ENCODE data around the gene POMP. TPM values are rescaled to one million over a fixed set of nuclear protein-coding genes. Genes with fewer than 3 reads are reported as not detected.

The POMP gene
- total and polyA plus RNA-seq, 2 donors: 108 to 109 TPM

DNA sequence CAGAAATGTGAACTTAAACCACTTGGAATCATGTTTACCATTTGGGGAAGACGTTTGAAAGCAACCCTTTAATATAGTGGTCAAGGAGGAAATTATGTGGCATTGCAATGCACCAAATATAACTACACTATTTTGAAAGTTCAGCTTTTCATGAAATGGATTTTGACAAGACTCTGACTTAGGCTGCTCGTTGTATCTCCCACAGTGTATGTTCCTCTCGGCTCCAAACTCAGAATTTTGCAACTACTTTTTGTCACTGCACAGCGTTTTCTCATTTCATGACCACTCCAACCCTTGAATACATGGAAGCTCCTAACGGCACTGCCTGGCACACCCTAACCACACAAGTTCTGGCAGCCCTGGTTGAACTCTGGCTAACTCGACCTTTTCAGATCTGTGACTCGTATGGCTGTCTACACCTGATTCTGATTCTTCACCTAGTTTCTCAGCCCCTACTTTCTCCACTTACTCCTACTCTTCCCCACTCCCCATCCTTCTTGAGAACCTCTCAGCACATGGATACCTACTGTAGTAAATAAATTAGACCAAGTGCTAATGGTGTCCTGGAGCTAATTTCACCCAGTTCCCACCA, 7.0 kb upstream of the POMP start:
- Histone ChIP-seq H3K4me1 (ENCODE audit: control insufficient read depth in 2 of 2, insufficient read depth in 2 of 2, low read length in 2 of 2) (no peaks in the 10 kb centered on the region), H3K27me3 (ENCODE audit: control insufficient read depth in 2 of 2, insufficient read depth in 1 of 2, low read length in 1 of 2) (no peaks in the 10 kb centered on the region), H3K27ac (ENCODE audit: low read depth in 1 of 2, low read length in 1 of 2) (no peak overlapping the region), H3K4me3 (ENCODE audit: low read length in 2 of 2) (no peak overlapping the region), H3K9me3 (ENCODE audit: control insufficient read depth in 2 of 2, insufficient read depth in 1 of 2, low read length in 1 of 2) (no peaks in the 10 kb centered on the region), H3K36me3 (ENCODE audit: control insufficient read depth in 2 of 2, insufficient read depth in 2 of 2, low read length in 1 of 2) (no peaks in the 10 kb centered on the region)
- WGBS: 82% methylated on average over 7 of the region's 7 CpGs
- DNase-seq (ENCODE audit: low read depth in 6 of 9, low spot score in 9 of 9): no peak

DNA sequence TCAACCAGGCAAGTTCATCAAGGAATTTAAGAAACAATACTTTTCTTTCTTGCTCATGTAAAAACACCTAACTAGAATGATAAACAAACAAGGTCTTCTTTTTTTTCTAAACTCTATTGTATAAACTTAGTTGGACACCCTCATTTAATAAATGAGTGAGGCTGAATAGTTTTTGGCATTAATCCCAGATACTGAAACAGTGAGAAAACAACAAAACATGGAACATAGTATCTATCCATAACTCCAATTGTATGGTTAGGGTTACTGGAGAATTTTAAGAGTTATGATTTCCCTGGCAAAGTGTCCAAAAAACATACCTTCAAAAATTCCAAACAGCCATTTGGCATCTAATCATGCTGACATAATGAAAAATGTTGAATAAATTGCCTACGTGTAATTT, 5.8 kb upstream of the POMP start:
- WGBS: 88% methylated on average over 1 of the region's 1 CpG
- H3K27ac ChIP-seq (ENCODE audit: low read depth in 1 of 2, low read length in 1 of 2): no peak overlapping the region

GRCh38 chr13:28654276-28654675, 4.7 kb upstream of the POMP start:
- WGBS: 95% methylated on average over 1 of the region's 1 CpG
- Histone ChIP-seq H3K36me3 (ENCODE audit: control insufficient read depth in 2 of 2, insufficient read depth in 2 of 2, low read length in 1 of 2) (no peaks in the 10 kb centered on the region), H3K27me3 (ENCODE audit: control insufficient read depth in 2 of 2, insufficient read depth in 1 of 2, low read length in 1 of 2) (no peaks in the 10 kb centered on the region), H3K4me1 (ENCODE audit: control insufficient read depth in 2 of 2, insufficient read depth in 2 of 2, low read length in 2 of 2) (peaks cover 4 to 5% of the 10 kb centered on the region in 2 donors), H3K27ac (ENCODE audit: low read depth in 1 of 2, low read length in 1 of 2) (no peak overlapping the region), H3K4me3 (ENCODE audit: low read length in 2 of 2) (no peak overlapping the region), H3K9me3 (ENCODE audit: control insufficient read depth in 2 of 2, insufficient read depth in 1 of 2, low read length in 1 of 2) (no peaks in the 10 kb centered on the region)
- DNase-seq (ENCODE audit: low read depth in 6 of 9, low spot score in 9 of 9): no peak

More for the DNA sequence above, 5.8 kb upstream of the POMP start:
- peaks cover 4 to 5% of the 10 kb centered on the region in 2 donors for H3K4me1 ChIP-seq (ENCODE audit: control insufficient read depth in 2 of 2, insufficient read depth in 2 of 2, low read length in 2 of 2)
- no peaks in the 10 kb centered on the region for H3K27me3 ChIP-seq (ENCODE audit: control insufficient read depth in 2 of 2, insufficient read depth in 1 of 2, low read length in 1 of 2)
- H3K9me3 ChIP-seq (ENCODE audit: control insufficient read depth in 2 of 2, insufficient read depth in 1 of 2, low read length in 1 of 2): no peaks in the 10 kb centered on the region
- no peak for DNase-seq (ENCODE audit: low read depth in 6 of 9, low spot score in 9 of 9)
- H3K4me3 ChIP-seq (ENCODE audit: low read length in 2 of 2): no peak overlapping the region
- no peaks in the 10 kb centered on the region for H3K36me3 ChIP-seq (ENCODE audit: control insufficient read depth in 2 of 2, insufficient read depth in 2 of 2, low read length in 1 of 2)

DNA sequence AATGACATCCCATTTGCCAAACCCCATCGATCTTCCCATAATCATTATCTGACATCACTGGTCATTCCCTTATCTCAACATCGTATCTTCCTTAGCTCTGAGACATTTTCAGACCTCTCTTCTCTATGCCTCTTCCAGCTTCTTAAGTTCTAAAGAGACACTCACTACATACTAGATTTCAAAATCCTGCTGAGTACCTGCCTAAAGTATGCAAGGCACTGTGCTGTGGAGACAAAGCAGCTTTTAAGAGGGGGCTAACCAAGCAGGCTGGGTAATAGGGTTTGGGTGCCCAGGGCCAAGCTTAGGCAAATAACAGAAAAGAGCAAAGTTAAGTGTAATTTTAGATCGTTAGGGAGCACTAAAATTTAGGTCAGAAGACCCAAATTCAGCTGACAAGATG, 3.4 kb upstream of the POMP start:
- Histone ChIP-seq H3K36me3 (ENCODE audit: control insufficient read depth in 2 of 2, insufficient read depth in 2 of 2, low read length in 1 of 2) (no peaks in the 10 kb centered on the region), H3K27ac (ENCODE audit: low read depth in 1 of 2, low read length in 1 of 2) (no peak overlapping the region), H3K27me3 (ENCODE audit: control insufficient read depth in 2 of 2, insufficient read depth in 1 of 2, low read length in 1 of 2) (no peaks in the 10 kb centered on the region), H3K4me1 (ENCODE audit: control insufficient read depth in 2 of 2, insufficient read depth in 2 of 2, low read length in 2 of 2) (peaks cover 12% of the 10 kb centered on the region in 2 donors), H3K4me3 (ENCODE audit: low read length in 2 of 2) (no peak overlapping the region), H3K9me3 (ENCODE audit: control insufficient read depth in 2 of 2, insufficient read depth in 1 of 2, low read length in 1 of 2) (no peaks in the 10 kb centered on the region)
- 66% methylated on average over 3 of the region's 3 CpGs for WGBS
- DNase-seq (ENCODE audit: low read depth in 6 of 9, low spot score in 9 of 9): no peak

- Histone ChIP-seq H3K4me3 (ENCODE audit: low read length in 2 of 2) (peak overlapping the region; percentile 88 to 96), H3K4me1 (ENCODE audit: control insufficient read depth in 2 of 2, insufficient read depth in 2 of 2, low read length in 2 of 2) (peaks cover 12 to 17% of the 10 kb centered on the region in 2 donors), H3K27me3 (ENCODE audit: control insufficient read depth in 2 of 2, insufficient read depth in 1 of 2, low read length in 1 of 2) (no peaks in the 10 kb centered on the region), H3K36me3 (ENCODE audit: control insufficient read depth in 2 of 2, insufficient read depth in 2 of 2, low read length in 1 of 2) (peaks cover 3 to 13% of the 10 kb centered on the region in 2 donors), H3K27ac (ENCODE audit: low read depth in 1 of 2, low read length in 1 of 2) (peak overlapping the region; percentile 84 to 90), H3K9me3 (ENCODE audit: control insufficient read depth in 2 of 2, insufficient read depth in 1 of 2, low read length in 1 of 2) (no peaks in the 10 kb centered on the region)
- peak in 2 of 9 donors; percentile 30 to 43 for DNase-seq (ENCODE audit: low read depth in 6 of 9, low spot score in 9 of 9)
- WGBS: 46% methylated on average over 12 of the region's 12 CpGs
Measured at GRCh38 chr13:28657784-28658538, 969 bp upstream of the POMP start.

GRCh38 chr13:28658539-28658795, 463 bp upstream of the POMP start:
- H3K36me3 ChIP-seq (ENCODE audit: control insufficient read depth in 2 of 2, insufficient read depth in 2 of 2, low read length in 1 of 2): peaks cover 6 to 18% of the 10 kb centered on the region in 2 donors
- peak overlapping the region; percentile 88 to 96 for H3K4me3 ChIP-seq (ENCODE audit: low read length in 2 of 2)
- peak overlapping the region; percentile 84 to 90 for H3K27ac ChIP-seq (ENCODE audit: low read depth in 1 of 2, low read length in 1 of 2)
- H3K4me1 ChIP-seq (ENCODE audit: control insufficient read depth in 2 of 2, insufficient read depth in 2 of 2, low read length in 2 of 2): peaks cover 12 to 17% of the 10 kb centered on the region in 2 donors
- H3K27me3 ChIP-seq (ENCODE audit: control insufficient read depth in 2 of 2, insufficient read depth in 1 of 2, low read length in 1 of 2): no peaks in the 10 kb centered on the region
- no peak for DNase-seq (ENCODE audit: low read depth in 6 of 9, low spot score in 9 of 9)
- H3K9me3 ChIP-seq (ENCODE audit: control insufficient read depth in 2 of 2, insufficient read depth in 1 of 2, low read length in 1 of 2): no peaks in the 10 kb centered on the region
- under 1% methylated on average over 8 of the region's 8 CpGs for WGBS

GRCh38 chr13:28659621-28659970, 666 bp downstream of the POMP start:
- DNase-seq (ENCODE audit: low read depth in 6 of 9, low spot score in 9 of 9): peak in 2 of 9 donors; percentile 29 to 68
- Histone ChIP-seq H3K9me3 (ENCODE audit: control insufficient read depth in 2 of 2, insufficient read depth in 1 of 2, low read length in 1 of 2) (no peaks in the 10 kb centered on the region), H3K4me1 (ENCODE audit: control insufficient read depth in 2 of 2, insufficient read depth in 2 of 2, low read length in 2 of 2) (peaks cover 12 to 17% of the 10 kb centered on the region in 2 donors), H3K27me3 (ENCODE audit: control insufficient read depth in 2 of 2, insufficient read depth in 1 of 2, low read length in 1 of 2) (no peaks in the 10 kb centered on the region), H3K4me3 (ENCODE audit: low read length in 2 of 2) (peak overlapping the region; percentile 88 to 96), H3K36me3 (ENCODE audit: control insufficient read depth in 2 of 2, insufficient read depth in 2 of 2, low read length in 1 of 2) (peaks cover 7 to 28% of the 10 kb centered on the region in 2 donors), H3K27ac (ENCODE audit: low read depth in 1 of 2, low read length in 1 of 2) (peak overlapping the region; percentile 90 to 93)
- 11% methylated on average over 4 of the region's 4 CpGs for WGBS

DNA sequence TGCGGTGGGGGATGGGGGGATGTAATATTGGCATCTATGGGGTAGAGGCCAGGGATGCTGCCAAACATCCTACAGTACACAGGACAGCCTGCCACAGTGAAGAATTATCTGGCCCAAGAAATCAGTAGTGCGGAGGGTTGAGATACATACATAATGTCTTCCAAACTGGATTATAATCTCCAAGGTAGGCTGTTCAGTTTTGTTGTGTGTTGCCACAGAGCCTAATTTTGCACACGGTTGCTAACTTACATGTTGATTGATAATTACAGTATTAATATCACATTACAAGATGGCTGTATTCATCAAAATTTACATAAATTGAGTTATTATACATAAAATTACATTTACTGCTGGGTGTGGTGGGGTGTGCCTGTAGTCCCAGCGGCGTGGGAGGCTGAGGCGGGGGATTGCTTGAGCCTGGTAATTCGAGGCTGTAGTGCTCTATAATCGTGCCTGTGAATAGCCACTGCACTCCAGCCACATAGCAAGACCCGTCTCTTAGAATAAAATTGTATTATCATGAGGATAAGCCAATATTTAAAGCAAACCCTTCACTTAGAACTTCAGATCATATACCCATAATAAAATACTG, 8.1 kb downstream of the POMP start:
- H3K27ac ChIP-seq (ENCODE audit: low read depth in 1 of 2, low read length in 1 of 2): no peak overlapping the region
- H3K4me1 ChIP-seq (ENCODE audit: control insufficient read depth in 2 of 2, insufficient read depth in 2 of 2, low read length in 2 of 2): no peaks in the 10 kb centered on the region
- H3K27me3 ChIP-seq (ENCODE audit: control insufficient read depth in 2 of 2, insufficient read depth in 1 of 2, low read length in 1 of 2): no peaks in the 10 kb centered on the region
- H3K4me3 ChIP-seq (ENCODE audit: low read length in 2 of 2): no peak overlapping the region
- DNase-seq (ENCODE audit: low read depth in 6 of 9, low spot score in 9 of 9): no peak
- H3K9me3 ChIP-seq (ENCODE audit: control insufficient read depth in 2 of 2, insufficient read depth in 1 of 2, low read length in 1 of 2): no peaks in the 10 kb centered on the region
- WGBS: 92% methylated on average over 9 of the region's 9 CpGs
- H3K36me3 ChIP-seq (ENCODE audit: control insufficient read depth in 2 of 2, insufficient read depth in 2 of 2, low read length in 1 of 2): peaks cover 28 to 87% of the 10 kb centered on the region in 2 donors

DNA sequence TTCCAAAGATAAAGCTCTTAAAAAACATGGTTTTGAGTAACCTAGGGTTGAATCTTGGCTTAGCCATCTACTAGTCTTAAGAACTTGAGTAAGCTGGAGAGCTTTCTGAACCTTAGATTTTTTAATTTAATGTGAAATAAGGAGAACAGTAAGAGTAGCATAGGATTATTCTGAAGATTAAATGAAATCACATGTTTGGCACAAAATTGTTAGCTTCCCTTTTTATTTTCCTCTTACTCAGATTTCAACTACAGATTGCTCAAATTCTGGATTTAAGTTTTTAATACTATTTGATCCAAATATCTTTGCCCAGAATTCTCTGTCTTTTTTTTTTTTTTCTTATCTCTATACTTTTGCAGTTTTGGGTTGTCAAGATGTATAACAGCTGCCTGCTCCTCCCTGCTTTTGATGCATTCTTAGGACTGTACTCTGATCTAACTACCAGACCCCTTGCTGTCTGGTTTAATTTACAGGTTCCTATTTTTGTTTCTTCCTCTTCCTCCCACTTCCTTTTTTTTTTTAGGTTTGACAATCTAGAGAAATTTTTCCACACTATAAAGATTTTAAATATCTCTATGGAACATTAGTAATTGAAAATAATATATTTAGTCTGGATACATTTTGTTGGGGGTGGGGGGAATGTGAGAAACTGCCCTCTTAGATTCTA, 12.3 kb downstream of the POMP start:
- H3K36me3 ChIP-seq (ENCODE audit: control insufficient read depth in 2 of 2, insufficient read depth in 2 of 2, low read length in 1 of 2): peaks cover 47 to 82% of the 10 kb centered on the region in 2 donors
- DNase-seq (ENCODE audit: low read depth in 6 of 9, low spot score in 9 of 9): no peak
- no peak overlapping the region for H3K27ac ChIP-seq (ENCODE audit: low read depth in 1 of 2, low read length in 1 of 2)
- no peaks in the 10 kb centered on the region for H3K27me3 ChIP-seq (ENCODE audit: control insufficient read depth in 2 of 2, insufficient read depth in 1 of 2, low read length in 1 of 2)
- H3K4me1 ChIP-seq (ENCODE audit: control insufficient read depth in 2 of 2, insufficient read depth in 2 of 2, low read length in 2 of 2): no peaks in the 10 kb centered on the region
- H3K9me3 ChIP-seq (ENCODE audit: control insufficient read depth in 2 of 2, insufficient read depth in 1 of 2, low read length in 1 of 2): no peaks in the 10 kb centered on the region
- H3K4me3 ChIP-seq (ENCODE audit: low read length in 2 of 2): no peak overlapping the region

Data from thymus (tissue), 11 donors.